Endometrial microvascular endothelial cells (primary cell): ENCODE data around the gene RPIA. TPM values are rescaled to one million over a fixed set of nuclear protein-coding genes. Genes with fewer than 3 reads are reported as not detected.
"Not testable (repeated sequence)": the region's sequence is repeated elsewhere in the genome, so short reads cannot be mapped to it uniquely, and the experiment has no call there.

Source experiments
- in situ Hi-C: cut with HindIII; loops from 2 replicates; pipeline ENCODE4 v1.10.0; 2017; ENCODE audit warnings: low sequenced_read_pairs, low pct_unique_long_range_greater_than_20kb; ENCODE audit errors: inconsistent ontology term
- total RNA-seq: library from RNA; depleted of rRNA; stranded (reverse); fragments of >200 nt; gene quantifications from one replicate; pipeline ENCODE4 v1.2.3, GENCODE V29; 2015; ENCODE audit errors: inconsistent ontology term

The RPIA gene
- total RNA-seq, 1 donor from 2014 or later: 10.8 TPM

GRCh38 chr2:88721268-88721667 lies 29.8 kb downstream of the RPIA start:
- in situ Hi-C loops: no loop called here

GRCh38 chr2:88724643-88725332 lies 33.3 kb downstream of the RPIA start:
- in situ Hi-C loops: no loop called here

GRCh38 chr2:88729061-88729745 lies 37.7 kb downstream of the RPIA start:
- in situ Hi-C loops: no loop called here

DNA sequence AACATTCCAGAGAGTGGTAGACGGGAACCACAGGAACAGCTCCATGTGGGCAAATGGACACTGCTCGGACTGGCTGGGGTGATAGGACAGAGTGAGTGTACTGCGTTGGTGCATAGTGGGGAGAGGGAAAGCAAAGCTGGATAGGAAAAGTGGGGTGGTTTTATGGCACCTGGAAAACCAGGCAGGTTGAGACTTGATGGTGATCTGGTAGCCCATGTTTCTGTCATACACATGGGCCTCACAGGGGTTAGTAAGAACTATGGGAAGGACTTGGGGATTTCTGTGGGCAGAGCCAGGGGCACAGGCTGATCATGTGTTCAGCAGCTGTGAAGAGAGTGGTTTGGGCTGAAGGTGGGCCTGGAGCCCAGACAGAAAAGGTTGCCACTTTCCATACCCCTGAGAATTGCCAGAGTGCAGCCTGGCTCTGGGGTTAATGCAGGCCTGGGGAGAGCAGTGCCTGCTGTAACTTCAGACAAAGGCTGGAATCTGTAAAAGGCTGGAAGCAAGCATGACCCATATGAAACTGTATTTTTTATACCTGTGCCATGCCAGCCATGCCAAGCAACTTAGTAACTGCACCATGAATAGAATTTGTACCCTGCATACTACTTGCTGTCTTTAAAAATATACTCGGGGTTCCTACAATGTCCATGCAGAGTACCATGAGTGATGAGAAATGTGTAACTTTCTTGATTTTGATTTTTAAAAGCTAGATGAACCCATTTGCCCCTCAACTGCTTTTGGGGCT lies 41.9 kb downstream of the RPIA start:
- in situ Hi-C loops: no loop called here

- in situ Hi-C loops: no loop called here
Observed at GRCh38 chr2:88735133-88735532, 43.7 kb downstream of the RPIA start.

GRCh38 chr2:88735853-88736252 lies 44.4 kb downstream of the RPIA start:
- in situ Hi-C loops: no loop called here

DNA sequence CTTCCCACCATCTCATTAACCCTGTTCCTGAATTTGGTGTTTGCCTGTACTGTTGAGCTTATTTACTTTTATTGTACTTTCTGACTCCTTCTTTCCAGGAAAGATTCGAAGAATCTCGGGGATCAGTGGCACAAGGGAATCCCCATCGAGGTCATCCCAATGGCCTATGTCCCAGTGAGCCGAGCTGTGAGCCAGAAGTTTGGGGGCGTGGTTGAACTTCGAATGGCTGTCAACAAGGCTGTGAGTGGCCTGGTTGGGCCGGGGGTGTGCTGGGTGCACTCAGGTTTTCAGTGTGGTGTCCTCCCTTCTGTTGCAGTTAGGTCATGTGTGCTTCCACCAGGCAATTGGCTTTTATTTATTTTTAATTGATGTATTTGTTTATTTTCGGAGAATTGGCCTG lies 45.0 kb downstream of the RPIA start:
- in situ Hi-C loops: no loop called here

GRCh38 chr2:88737385-88737784 lies 45.9 kb downstream of the RPIA start:
- in situ Hi-C loops: no loop called here

DNA sequence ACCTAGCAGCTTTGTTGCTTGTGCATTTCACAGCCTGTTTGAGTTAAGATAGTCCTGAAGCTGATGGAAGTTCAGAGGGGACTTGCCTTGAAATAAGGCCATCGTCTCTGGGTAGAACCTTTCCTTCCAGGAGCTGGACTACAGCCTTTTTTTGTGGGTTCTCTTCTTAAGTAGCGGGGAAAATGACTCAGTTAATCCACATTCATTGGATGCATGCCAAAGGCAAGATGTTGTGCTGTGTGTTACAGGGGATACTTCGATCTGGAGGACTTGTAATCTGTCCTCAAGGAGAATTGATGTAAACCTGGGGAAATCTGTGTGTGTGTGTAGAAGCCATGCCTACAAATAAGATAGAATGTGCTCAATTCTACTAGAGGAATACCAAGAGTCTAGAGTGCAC lies 46.8 kb downstream of the RPIA start:
- in situ Hi-C loops: no loop called here

- in situ Hi-C loops: no loop called here
Observed at GRCh38 chr2:88739985-88740600, 48.6 kb downstream of the RPIA start.

- in situ Hi-C loops: no loop called here
Observed at GRCh38 chr2:88746929-88747490, 55.5 kb downstream of the RPIA start.

DNA sequence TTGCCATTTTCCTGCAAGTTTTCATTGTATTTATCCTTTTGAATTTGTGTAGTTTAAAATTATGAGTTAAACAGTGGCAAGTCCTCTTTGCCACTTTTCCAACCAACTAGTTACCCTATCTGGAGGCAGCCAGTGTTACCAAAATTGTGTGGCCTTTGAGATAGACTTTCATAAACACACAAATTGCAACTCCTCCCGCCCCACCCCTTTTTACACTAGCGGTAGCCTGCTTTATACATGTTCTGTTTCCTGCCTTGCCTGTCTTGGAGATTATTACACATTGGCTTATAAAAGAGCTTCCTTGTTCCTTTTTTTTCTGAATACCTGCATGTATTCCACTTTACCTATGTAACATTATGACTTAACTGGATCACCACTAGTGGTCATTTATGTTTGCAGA lies 56.5 kb downstream of the RPIA start:
- in situ Hi-C loops: no loop called here

- in situ Hi-C loops: no loop called here
Observed at GRCh38 chr2:88751768-88752167, 60.3 kb downstream of the RPIA start.

DNA sequence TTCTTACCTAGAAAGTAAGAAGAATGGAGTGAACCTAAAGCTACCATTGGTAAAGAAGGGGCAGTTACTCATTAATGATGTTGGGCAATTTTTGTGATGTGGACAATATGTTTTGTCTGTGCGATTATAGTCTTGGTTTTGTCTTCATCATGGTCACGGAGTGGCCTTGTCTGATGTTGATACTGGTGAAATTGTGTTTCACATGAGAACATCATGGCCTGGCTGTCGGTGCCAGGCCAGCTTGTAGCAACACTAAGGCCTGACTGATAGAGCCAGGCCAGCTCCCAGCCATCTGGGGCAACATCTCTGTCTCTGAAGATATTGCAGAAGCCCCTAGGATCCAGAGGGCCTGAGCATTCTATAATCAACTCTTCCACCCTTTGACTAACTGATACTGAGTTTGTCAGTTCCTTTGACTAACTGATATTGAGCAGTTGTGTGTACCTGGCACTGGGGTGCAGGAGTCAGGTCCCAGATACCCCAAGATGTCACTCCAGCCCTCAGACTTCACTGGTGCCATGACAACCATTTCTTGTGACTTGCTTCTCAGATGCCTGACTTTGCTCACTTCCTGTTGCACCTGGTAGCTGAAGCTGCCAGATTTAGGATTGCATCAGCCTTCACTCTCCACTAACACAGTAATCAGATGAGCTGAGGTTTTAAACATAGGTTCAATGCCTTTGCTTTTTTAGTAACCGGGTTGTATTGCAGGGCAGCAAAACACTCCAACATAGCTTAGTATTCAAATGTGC lies 62.5 kb downstream of the RPIA start:
- in situ Hi-C loops: no loop called here

DNA sequence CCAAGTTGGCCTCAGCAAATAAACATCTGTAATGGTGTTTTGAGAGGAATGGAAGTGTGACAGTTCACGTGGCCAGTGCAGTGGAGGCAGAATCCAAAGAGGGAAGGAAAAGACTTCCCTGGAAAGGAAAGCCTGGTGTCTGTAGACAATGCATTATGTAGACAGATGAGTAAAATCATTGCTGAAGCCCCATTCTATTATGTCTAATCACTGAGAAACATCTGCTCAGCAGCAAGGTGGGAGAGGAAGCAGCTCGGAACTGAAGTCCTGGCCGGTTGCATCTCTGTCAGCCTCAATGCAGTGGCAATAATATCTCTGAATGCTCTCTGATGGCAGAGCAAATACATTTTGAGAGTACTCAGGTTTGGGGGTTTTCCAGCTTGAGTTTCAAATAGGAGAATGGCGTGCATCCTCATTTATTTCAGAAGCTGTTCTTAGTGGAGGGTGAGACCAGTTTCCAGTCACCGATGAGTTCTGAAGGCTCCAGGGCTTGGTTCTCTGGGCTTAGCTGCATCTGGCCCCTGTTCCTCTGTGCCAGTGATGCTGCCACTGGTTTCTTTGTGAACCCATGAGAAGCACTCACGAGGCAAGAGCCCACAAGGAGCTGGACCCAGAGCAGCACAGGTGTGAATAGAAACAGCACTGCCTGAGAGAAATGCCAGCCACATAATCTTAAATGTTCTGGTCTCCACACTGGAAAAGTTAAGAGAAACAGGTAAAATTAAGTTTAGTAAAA lies 63.3 kb downstream of the RPIA start:
- in situ Hi-C loops: no loop called here

DNA sequence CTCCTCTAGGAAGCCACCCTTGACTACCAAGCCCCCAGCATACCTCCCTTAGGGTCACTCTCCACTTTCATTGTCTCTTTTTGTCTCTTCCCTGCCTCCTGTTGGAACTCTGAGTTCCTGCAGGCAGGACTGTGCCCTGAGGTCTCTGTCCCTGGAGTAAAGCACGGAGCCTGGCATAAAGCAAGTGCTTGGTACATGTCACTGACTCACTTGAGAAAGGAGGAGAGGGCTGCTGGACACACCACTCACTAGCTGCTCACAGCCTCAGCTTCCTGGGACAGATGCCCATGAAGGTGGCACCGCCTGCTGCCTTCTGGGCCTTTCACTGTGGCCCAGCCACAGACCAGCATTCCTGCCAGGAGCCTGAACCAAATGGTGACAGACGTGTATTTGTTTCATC lies 64.4 kb downstream of the RPIA start:
- in situ Hi-C loops: no loop called here

DNA sequence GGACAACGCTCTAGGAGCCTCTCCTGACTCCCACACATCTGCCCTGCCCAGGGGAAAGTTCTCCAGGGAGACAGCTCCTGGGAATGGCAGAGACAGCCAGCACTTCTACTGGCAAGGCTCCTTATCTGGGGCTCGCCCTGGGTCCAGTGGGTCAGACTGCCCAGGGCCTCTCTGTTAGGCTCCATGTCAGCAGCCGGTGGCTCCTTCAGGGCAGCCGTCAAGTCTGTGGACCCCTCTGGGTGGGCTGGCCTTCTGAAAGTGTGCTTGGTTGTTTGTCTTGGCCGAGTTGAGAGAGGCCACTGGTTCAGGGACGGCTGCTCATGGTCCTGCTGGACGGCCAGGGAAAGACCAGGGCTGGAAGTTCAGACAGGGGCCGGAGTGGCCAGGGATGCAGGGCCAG lies 65.6 kb downstream of the RPIA start:
- in situ Hi-C loops: no loop called here

DNA sequence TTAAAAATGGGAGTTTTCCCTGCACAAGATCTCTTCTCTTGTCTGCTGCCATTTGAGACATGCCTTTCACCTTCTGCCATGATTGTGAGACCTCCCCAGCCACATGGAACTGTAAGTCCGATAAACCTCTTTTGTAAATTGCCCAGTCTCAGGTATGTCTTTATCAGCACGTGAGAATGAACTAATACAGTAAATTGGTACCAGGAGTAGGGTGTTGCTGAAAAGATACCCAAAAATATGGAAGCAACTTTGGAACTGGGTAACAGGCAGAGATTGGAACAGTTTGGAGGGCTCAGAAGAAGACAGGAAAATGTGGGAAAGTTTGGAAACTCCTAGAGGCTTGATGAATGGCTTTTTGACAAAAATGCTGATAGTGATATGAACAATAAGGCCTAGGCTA lies 67.2 kb downstream of the RPIA start:
- in situ Hi-C loops: not testable (repeated sequence)
